GM18502 (cell line): ENCODE measurements around the gene MED9.
A peak's percentile ranks its signal among the peaks of the same experiment; 100 is the strongest.
"Not testable (repeated sequence)": the region's sequence is repeated elsewhere in the genome, so short reads cannot be mapped to it uniquely, and the experiment has no call there.

Experiments
- ATAC-seq: cut with Tn5 transposase; IDR thresholded peaks from one replicate; pipeline ENCODE4 v1.9.1; 2021; ENCODE audit warnings: mild to moderate bottlenecking; ENCODE audit not compliant: unreplicated experiment, poor library complexity

MED9 gene

GRCh38 chr17:17485420-17485819 is 8.6 kb downstream of the MED9 start:
- no peak for ATAC-seq

GRCh38 chr17:17486416-17486815 is 9.6 kb downstream of the MED9 start:
- not testable (repeated sequence) for ATAC-seq

- no peak for ATAC-seq
Observed at GRCh38 chr17:17487998-17488397, 11.2 kb downstream of the MED9 start.

- ATAC-seq, result no peak
Observed at GRCh38 chr17:17491031-17491471, 14.3 kb downstream of the MED9 start.

- ATAC-seq, result no peak
Observed at GRCh38 chr17:17491546-17491988, 14.8 kb downstream of the MED9 start.

GRCh38 chr17:17492085-17492484 is 15.3 kb downstream of the MED9 start:
- no peak for ATAC-seq

- ATAC-seq, result no peak
Observed at GRCh38 chr17:17492571-17492970, 15.8 kb downstream of the MED9 start.

GRCh38 chr17:17493249-17493985 is 16.6 kb downstream of the MED9 start:
- no peak for ATAC-seq

- ATAC-seq, result no peak
Observed at GRCh38 chr17:17493986-17494466, 17.2 kb downstream of the MED9 start.

GRCh38 chr17:17494499-17494869 is 17.7 kb downstream of the MED9 start:
- no peak for ATAC-seq

GRCh38 chr17:17494870-17495535 is 18.2 kb downstream of the MED9 start:
- no peak for ATAC-seq

GRCh38 chr17:17495536-17496188 is 18.9 kb downstream of the MED9 start:
- ATAC-seq, result peak; percentile 11

GRCh38 chr17:17496189-17497064 is 19.6 kb downstream of the MED9 start, which contains the start of gene RASD1:
TSS of gene RASD1 (minus strand) at chr17:17496395. CDS start at chr17:17496181, 214 bp downstream.
- ATAC-seq, result peak; percentile 80

GRCh38 chr17:17497065-17497844 is 20.5 kb downstream of the MED9 start:
- no peak for ATAC-seq

GRCh38 chr17:17497845-17498520 is 21.2 kb downstream of the MED9 start:
- ATAC-seq, result no peak

GRCh38 chr17:17498606-17499301 is 22.0 kb downstream of the MED9 start:
- ATAC-seq, result no peak

- ATAC-seq, result no peak
Observed at GRCh38 chr17:17499402-17500145, 22.8 kb downstream of the MED9 start.
